H9 (cell line): ENCODE results near the gene AKT3. TPM values are rescaled to one million over a fixed set of nuclear protein-coding genes. Genes with fewer than 3 reads are reported as not detected.
"Not testable (repeated sequence)": the region's sequence is repeated elsewhere in the genome, so short reads cannot be mapped to it uniquely, and the experiment has no call there.

Experiments used
- DNase-seq: peaks from one replicate; pipeline ENCODE4 v3.0.0-alpha.2; 2017
- H2AFZ ChIP-seq: one replicate; pipeline ENCODE4 v1.6.1; 2013; ENCODE audit warnings: mild to moderate bottlenecking, low read length, control low read depth, moderate library complexity
- H2AK5ac ChIP-seq: 2 replicates; pipeline ENCODE4 v1.6.1; 2013; ENCODE audit warnings: low read length, control low read depth, mixed read lengths; ENCODE audit not compliant: insufficient read length
- H2BK120ac ChIP-seq: one replicate; pipeline ENCODE4 v1.6.1; 2013; ENCODE audit warnings: low read depth, mild to moderate bottlenecking, low read length, control low read depth, inconsistent platforms; ENCODE audit not compliant: poor library complexity, severe bottlenecking
- H2BK12ac ChIP-seq: 2 replicates; pipeline ENCODE4 v1.6.1; 2013; ENCODE audit warnings: low read length, control low read depth, mixed read lengths, low read depth; ENCODE audit not compliant: insufficient read length
- H2BK15ac ChIP-seq: 2 replicates; pipeline ENCODE4 v1.6.1; 2013; ENCODE audit warnings: low read depth, low read length, control low read depth
- H2BK20ac ChIP-seq: one replicate; pipeline ENCODE4 v1.6.1; 2013; ENCODE audit warnings: low read depth, mild to moderate bottlenecking, low read length, control low read depth, inconsistent platforms; ENCODE audit not compliant: poor library complexity, severe bottlenecking
- H2BK5ac ChIP-seq: 2 replicates; pipeline ENCODE4 v1.6.1; 2013; ENCODE audit warnings: low read length, control low read depth, mixed read lengths; ENCODE audit not compliant: insufficient read length
- H3K14ac ChIP-seq: 2 replicates; pipeline ENCODE4 v1.6.1; 2013; ENCODE audit warnings: low read length, control low read depth; ENCODE audit not compliant: insufficient read depth
- H3K18ac ChIP-seq: 2 replicates; pipeline ENCODE4 v1.6.1; 2013; ENCODE audit warnings: low read depth, mild to moderate bottlenecking, mixed read lengths, low read length, control low read depth; ENCODE audit not compliant: insufficient read length
- H3K23ac ChIP-seq: 2 replicates; pipeline ENCODE4 v1.6.1; 2013; ENCODE audit warnings: low read length, control low read depth, mixed read lengths, low read depth; ENCODE audit not compliant: insufficient read length
- H3K23me2 ChIP-seq: 2 replicates; pipeline ENCODE4 v1.6.1; 2013; ENCODE audit warnings: low read depth, mild to moderate bottlenecking, mixed read lengths, low read length, control low read depth; ENCODE audit not compliant: insufficient read length, poor library complexity, severe bottlenecking
- H3K27ac ChIP-seq: 2 replicates; pipeline ENCODE4 v1.5.1; 2013; ENCODE audit warnings: low read length, control low read depth, mixed read lengths, low read depth; ENCODE audit not compliant: insufficient read length
- H3K27me3 ChIP-seq: 2 replicates; pipeline ENCODE4 v1.6.1; 2013; ENCODE audit warnings: low read length, control low read depth, inconsistent platforms; ENCODE audit not compliant: insufficient read depth
- H3K4ac ChIP-seq: 2 replicates; pipeline ENCODE4 v1.6.1; 2013; ENCODE audit warnings: low read depth, mild to moderate bottlenecking, control low read depth, inconsistent platforms, low read length, moderate library complexity
- H3K4me1 ChIP-seq: 2 replicates; pipeline ENCODE4 v1.6.1; 2013; ENCODE audit warnings: low read length, control low read depth, inconsistent platforms; ENCODE audit not compliant: insufficient read depth
- H3K4me2 ChIP-seq: 2 replicates; pipeline ENCODE4 v1.6.1; 2013; ENCODE audit warnings: low read length, control low read depth, mixed read lengths; ENCODE audit not compliant: insufficient read length, insufficient read depth
- H3K56ac ChIP-seq: 2 replicates; pipeline ENCODE4 v1.6.1; 2013; ENCODE audit warnings: low read depth, mild to moderate bottlenecking, mixed read lengths, low read length, control low read depth; ENCODE audit not compliant: insufficient read length
- H3K79me1 ChIP-seq: 2 replicates; pipeline ENCODE4 v1.6.1; 2013; ENCODE audit warnings: low read depth, mild to moderate bottlenecking, moderate library complexity, low read length, control low read depth, inconsistent platforms; ENCODE audit not compliant: insufficient read depth, poor library complexity, severe bottlenecking
- H3K79me2 ChIP-seq: 2 replicates; pipeline ENCODE4 v1.6.1; 2013; ENCODE audit warnings: low read length, control low read depth, inconsistent platforms; ENCODE audit not compliant: insufficient read depth
- H3K9ac ChIP-seq: 2 replicates; pipeline ENCODE4 v1.6.1; 2013; ENCODE audit warnings: low read length, control low read depth, mixed read lengths; ENCODE audit not compliant: insufficient read length; ENCODE audit errors: extremely low read depth
- H3K9me3 ChIP-seq: one replicate; pipeline ENCODE4 v1.6.1; 2013; ENCODE audit warnings: low read depth, low read length, inconsistent platforms; ENCODE audit not compliant: control insufficient read depth
- H3T11ph ChIP-seq: one replicate; pipeline ENCODE4 v1.6.1; 2013; ENCODE audit warnings: mild to moderate bottlenecking, low read length, control low read depth, inconsistent platforms
- H4K20me1 ChIP-seq: one replicate; pipeline ENCODE4 v1.6.1; 2013; ENCODE audit not compliant: control insufficient read depth, insufficient read length, insufficient read depth
- H4K5ac ChIP-seq: 2 replicates; pipeline ENCODE4 v1.6.1; 2013; ENCODE audit warnings: low read depth, mild to moderate bottlenecking, mixed read lengths, low read length, control low read depth; ENCODE audit not compliant: insufficient read length
- H4K8ac ChIP-seq: replicated peaks from 2 replicates; pipeline ENCODE4 v1.6.1; 2013; ENCODE audit warnings: low read length, control low read depth, mixed read lengths, low read depth; ENCODE audit not compliant: insufficient read length
- H4K91ac ChIP-seq: 2 replicates; pipeline ENCODE4 v1.6.1; 2013; ENCODE audit warnings: low read depth, mild to moderate bottlenecking, moderate library complexity, mixed read lengths, low read length, control low read depth; ENCODE audit not compliant: insufficient read length
- H3K27ac Mint-ChIP-seq, 3 experiments: 2 replicates in 2 of 3; 3 replicates in 1 of 3; pipeline ENCODE4 v1.8.0; 2020 to 2021; ENCODE audit warnings: mixed read lengths in 3 of 3, mild to moderate bottlenecking in 1 of 3, moderate library complexity in 1 of 3
- H3K27me3 Mint-ChIP-seq: 2 replicates; pipeline ENCODE4 v1.8.0; 2021; ENCODE audit warnings: low read depth, mild to moderate bottlenecking, moderate library complexity, mixed read lengths
- H3K36me3 Mint-ChIP-seq, 3 experiments: 2 replicates in 2 of 3; 3 replicates in 1 of 3; pipeline ENCODE4 v1.8.0; 2020 to 2021; ENCODE audit warnings: low read depth in 3 of 3, mixed read lengths in 3 of 3; ENCODE audit not compliant: insufficient read depth in 1 of 3
- H3K4me1 Mint-ChIP-seq, 2 experiments: 2 replicates each; pipeline ENCODE4 v1.8.0; 2020; ENCODE audit warnings: mixed read lengths in 2 of 2
- H3K4me3 Mint-ChIP-seq, 2 experiments: 2 replicates in 1 of 2; 3 replicates in 1 of 2; pipeline ENCODE4 v1.8.0; 2020 to 2021; ENCODE audit warnings: mild to moderate bottlenecking in 2 of 2, mixed read lengths in 2 of 2, moderate library complexity in 1 of 2
- H3K9me3 Mint-ChIP-seq, 2 experiments: 2 replicates in 1 of 2; 3 replicates in 1 of 2; pipeline ENCODE4 v1.8.0; 2020; ENCODE audit warnings: mild to moderate bottlenecking in 2 of 2, mixed read lengths in 2 of 2, moderate library complexity in 1 of 2
- CTCF ChIP-seq: fragments of 200-600 bp; sonication (generic); conservative IDR thresholded peaks from 3 replicates; pipeline ENCODE4 v1.8.0; 2021; ENCODE audit warnings: antibody characterized with exemption, mild to moderate bottlenecking
- WGBS: extraction: QIAGEN DNeasy Blood & Tissue Kit; methylation state at CpG from one replicate; pipeline ENCODE4 v1.1.7; 2013; ENCODE audit warnings: missing lambda C conversion rate, low lambda C conversion rate, mixed read lengths; ENCODE audit not compliant: insufficient read length; ENCODE audit errors: extremely low coverage; 5-methylcytosine and 5-hydroxymethylcytosine counted together
- total RNA-seq: library from RNA; stranded (reverse); gene quantifications from 2 replicates; pipeline ENCODE4 v1.2.1, GENCODE V29; 2021

AKT3 gene
- total RNA-seq, 1 experiment from 2014 or later = 27.8 TPM

DNA sequence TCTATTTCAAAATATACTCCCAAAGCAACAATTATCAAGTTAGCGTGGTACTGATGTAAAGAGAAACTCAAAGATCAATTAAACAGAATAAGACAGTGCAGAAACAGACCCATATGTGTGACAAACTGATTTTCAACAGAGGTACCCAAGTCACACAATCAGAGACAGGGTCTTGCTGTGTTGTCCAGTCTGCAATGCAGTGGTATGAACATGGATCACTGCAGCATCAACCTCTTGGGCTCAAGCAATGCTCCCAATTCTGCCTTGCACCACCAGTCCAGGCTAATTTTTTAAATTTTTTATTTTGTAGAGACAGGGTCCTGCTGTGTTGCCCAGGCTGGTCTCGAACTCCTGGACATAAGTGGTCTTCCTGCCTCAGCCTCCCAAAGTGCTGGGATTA is 255.6 kb downstream of the AKT3 start:
- Mint-ChIP-seq H3K27me3 (no peaks in the 10 kb centered on the region), H3K36me3 (no peaks in the 10 kb centered on the region), H3K9me3 (no peaks in the 10 kb centered on the region), H3K27ac (no peak overlapping the region), H3K4me1 (no peaks in the 10 kb centered on the region), H3K4me3 (no peak overlapping the region)
- no peaks in the 10 kb centered on the region for H3K9me3 ChIP-seq
- H2BK12ac ChIP-seq = no peak overlapping the region
- no peaks in the 10 kb centered on the region for H4K20me1 ChIP-seq
- no peak overlapping the region for H3K9ac ChIP-seq
- no peak overlapping the region for H4K8ac ChIP-seq
- H3K23ac ChIP-seq = no peak overlapping the region
- no CpG with 5 or more reads among the region's 2 CpGs for WGBS
- no peaks in the 10 kb centered on the region for H3K23me2 ChIP-seq
- H4K5ac ChIP-seq = no peak overlapping the region
- no peak overlapping the region for H2AFZ ChIP-seq
- no peaks in the 10 kb centered on the region for H3K4me1 ChIP-seq
- no peak overlapping the region for H2BK5ac ChIP-seq
- no peaks in the 10 kb centered on the region for H3K79me1 ChIP-seq
- H3K56ac ChIP-seq = no peak overlapping the region
- no peak overlapping the region for H3K27ac ChIP-seq
- no peak for DNase-seq
- no peak overlapping the region for H2BK20ac ChIP-seq
- H3K27me3 ChIP-seq = no peaks in the 10 kb centered on the region
- H3T11ph ChIP-seq = no peak overlapping the region
- no peak overlapping the region for H2AK5ac ChIP-seq
- no peak overlapping the region for H3K18ac ChIP-seq
- no peak overlapping the region for H3K4ac ChIP-seq
- no peak overlapping the region for H3K4me2 ChIP-seq
- H2BK120ac ChIP-seq = no peak overlapping the region
- no peak for TF ChIP-seq CTCF
- no peak overlapping the region for H2BK15ac ChIP-seq
- H4K91ac ChIP-seq = no peak overlapping the region
- H3K14ac ChIP-seq = no peak overlapping the region
- H3K79me2 ChIP-seq = no peaks in the 10 kb centered on the region

- not testable (repeated sequence) for H3K4me2 ChIP-seq, H3K27me3 Mint-ChIP-seq, H3K4me1 ChIP-seq, H3K27me3 ChIP-seq, DNase-seq, H2AK5ac ChIP-seq, H3K79me1 ChIP-seq, H3K23ac ChIP-seq, H3K9me3 ChIP-seq, H2BK20ac ChIP-seq, H4K91ac ChIP-seq, H3K23me2 ChIP-seq, H2AFZ ChIP-seq, H3K56ac ChIP-seq, H3K27ac Mint-ChIP-seq, H3K4me1 Mint-ChIP-seq, H4K8ac ChIP-seq, H3K4ac ChIP-seq, H3K4me3 Mint-ChIP-seq, H4K5ac ChIP-seq, H2BK15ac ChIP-seq, H3K18ac ChIP-seq, H3K14ac ChIP-seq, H2BK5ac ChIP-seq, H3K9ac ChIP-seq, H3T11ph ChIP-seq, H2BK120ac ChIP-seq, H2BK12ac ChIP-seq, H3K79me2 ChIP-seq, H4K20me1 ChIP-seq, H3K27ac ChIP-seq
- no CpG with 5 or more reads among the region's 3 CpGs for WGBS
- H3K9me3 Mint-ChIP-seq = peaks cover 14 to 15% of the 10 kb centered on the region in 2 experiments
- peaks cover 9 to 21% (median 11%) of the 10 kb centered on the region in 3 experiments for H3K36me3 Mint-ChIP-seq
Measured at GRCh38 chr1:243589286-243589685, 260.8 kb downstream of the AKT3 start.
